Activated CD8-positive, alpha-beta memory T cell treated with anti-CD3 and anti-CD28 coated beads for 36 hours (primary cell): ENCODE data around the gene DDX17. TPM values are rescaled to one million over a fixed set of nuclear protein-coding genes. Genes with fewer than 3 reads are reported as not detected.

Experiments
- CTCF ChIA-PET: fragments of 350-600 bp; sonication (Branson Sonifier 250); formaldehyde crosslinking; loops from one replicate; lab custom pipeline; 2021; ENCODE audit warnings: antibody characterized with exemption; lab: Charles Lee
- POLR2A ChIA-PET: fragments of 350-600 bp; sonication (Branson Sonifier 250); formaldehyde crosslinking; loops from one replicate; lab custom pipeline; 2021; ENCODE audit warnings: antibody characterized with exemption; lab: Charles Lee
- total RNA-seq, 2 experiments: library from RNA; stranded (reverse); gene quantifications; one replicate each; pipeline ENCODE4 v1.2.3, GENCODE V29; 2021

The DDX17 gene
- total RNA-seq, 2 experiments from 2014 or later = 320 to 341 TPM

- ChIA-PET POLR2A (no interaction called here), CTCF (no interaction called here)
Observed at GRCh38 chr22:38455076-38455529, 51.0 kb downstream of the DDX17 start, which contains the start of gene KCNJ4. Gene KCNJ4 (minus strand): TSS chr22:38455199. CDS start chr22:38428132, 27,067 bp downstream.

GRCh38 chr22:38454353-38455075 is 51.6 kb downstream of the DDX17 start:
- ChIA-PET CTCF (interaction anchor here (1.7 kb wide), 1 partner anchor 118 kb away, joined by 3 read pairs; no protein-coding TSS in a partner anchor), POLR2A (no interaction called here)

- ChIA-PET POLR2A (no interaction called here), CTCF (interaction anchor here (1.7 kb wide), 1 partner anchor 119 kb away, joined by 3 read pairs; no protein-coding TSS in a partner anchor)
Observed at GRCh38 chr22:38453996-38454352, 52.1 kb downstream of the DDX17 start.

GRCh38 chr22:38453066-38453672 is 52.9 kb downstream of the DDX17 start:
- CTCF ChIA-PET = interaction anchor here (1.7 kb wide), 1 partner anchor 119 kb away, joined by 3 read pairs; no protein-coding TSS in a partner anchor
- POLR2A ChIA-PET = no interaction called here

- ChIA-PET CTCF (no interaction called here), POLR2A (no interaction called here)
Observed at GRCh38 chr22:38452373-38453065, 53.6 kb downstream of the DDX17 start.

GRCh38 chr22:38451864-38452263 is 54.2 kb downstream of the DDX17 start:
- POLR2A ChIA-PET = no interaction called here

GRCh38 chr22:38451404-38451803 is 54.7 kb downstream of the DDX17 start:
- CTCF ChIA-PET = no interaction called here
- POLR2A ChIA-PET = no interaction called here

More at GRCh38 chr22:38451864-38452263, 54.2 kb downstream of the DDX17 start:
- CTCF ChIA-PET = no interaction called here

GRCh38 chr22:38450234-38450797 is 55.8 kb downstream of the DDX17 start:
- CTCF ChIA-PET = no interaction called here
- POLR2A ChIA-PET = no interaction called here

- POLR2A ChIA-PET = no interaction called here
Observed at GRCh38 chr22:38449776-38450175, 56.3 kb downstream of the DDX17 start.

GRCh38 chr22:38448945-38449745 is 57.0 kb downstream of the DDX17 start:
- CTCF ChIA-PET = interaction anchor here (1.5 kb wide), 1 partner anchor 36 kb away, joined by 3 read pairs; no protein-coding TSS in a partner anchor
- POLR2A ChIA-PET = no interaction called here

More at GRCh38 chr22:38449776-38450175, 56.3 kb downstream of the DDX17 start:
- CTCF ChIA-PET = interaction anchor here (1.5 kb wide), 1 partner anchor 37 kb away, joined by 3 read pairs; no protein-coding TSS in a partner anchor

- ChIA-PET CTCF (no interaction called here), POLR2A (no interaction called here)
Observed at GRCh38 chr22:38446018-38446601, 60.0 kb downstream of the DDX17 start.

- CTCF ChIA-PET = no interaction called here
Observed at GRCh38 chr22:38444783-38445182, 61.3 kb downstream of the DDX17 start.

GRCh38 chr22:38443628-38444521 is 62.2 kb downstream of the DDX17 start:
- CTCF ChIA-PET = no interaction called here

More at GRCh38 chr22:38444783-38445182, 61.3 kb downstream of the DDX17 start:
- POLR2A ChIA-PET = no interaction called here

GRCh38 chr22:38442967-38443627 is 63.0 kb downstream of the DDX17 start:
- CTCF ChIA-PET = interaction anchor here (0.5 kb wide), 1 partner anchor 182 kb away, joined by 3 read pairs; no protein-coding TSS in a partner anchor
- POLR2A ChIA-PET = no interaction called here

More at GRCh38 chr22:38443628-38444521, 62.2 kb downstream of the DDX17 start:
- POLR2A ChIA-PET = no interaction called here

- POLR2A ChIA-PET = no interaction called here
Observed at GRCh38 chr22:38441620-38442287, 64.4 kb downstream of the DDX17 start.

GRCh38 chr22:38440747-38441350 is 65.3 kb downstream of the DDX17 start:
- ChIA-PET CTCF (interaction anchor here (0.5 kb wide), 1 partner anchor 724 kb away, joined by 3 read pairs; no protein-coding TSS in a partner anchor), POLR2A (no interaction called here)

More at GRCh38 chr22:38441620-38442287, 64.4 kb downstream of the DDX17 start:
- CTCF ChIA-PET = no interaction called here
